ENCODE measurements around the gene ANO3.

Gene ANO3

DNA sequence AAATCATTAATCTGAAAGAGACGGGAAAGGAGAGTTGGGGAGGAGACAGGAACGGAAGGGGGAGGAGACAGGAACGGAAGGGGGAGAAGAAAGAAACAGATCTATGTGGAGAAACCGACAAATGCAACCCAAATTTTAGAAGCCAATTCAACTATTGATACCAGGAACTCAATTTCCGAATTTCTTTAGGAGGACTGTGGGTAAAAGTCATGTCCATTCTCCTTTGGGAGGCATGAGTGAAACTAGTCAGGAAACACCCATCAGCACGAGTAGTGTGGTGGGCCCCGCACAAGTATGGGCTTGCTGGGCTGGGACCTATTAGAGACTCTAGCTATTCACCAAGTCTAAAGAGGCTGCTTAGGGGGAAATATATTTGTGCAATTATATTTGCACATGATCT, 18.1 kb downstream of the ANO3 start:
- FAIRE-seq, result no peak
- DNase-seq (ENCODE audit: extremely low spot score, insufficient read length, low read depth), result no peak

DNA sequence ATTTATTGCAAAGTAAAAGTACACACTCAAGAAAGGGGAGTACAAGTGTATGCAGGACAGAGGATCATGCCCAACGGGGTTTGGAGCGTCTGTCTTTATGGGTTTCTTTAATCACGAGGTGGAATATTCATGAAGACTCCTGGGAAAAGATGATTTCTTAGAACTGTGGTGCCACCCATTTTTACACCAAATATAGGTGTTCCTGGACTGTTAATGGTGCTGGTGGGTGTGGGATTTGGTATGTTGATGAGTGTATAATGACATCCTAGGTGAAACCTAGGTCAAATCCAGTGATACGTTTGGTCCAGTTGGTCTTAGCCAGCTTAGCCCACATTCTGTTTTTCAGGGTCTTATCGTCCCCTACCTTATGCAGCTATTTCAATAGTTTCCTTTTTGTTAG, 21.1 kb downstream of the ANO3 start:
- no peak for DNase-seq (ENCODE audit: extremely low spot score, insufficient read length, low read depth)
- no peak for FAIRE-seq

DNA sequence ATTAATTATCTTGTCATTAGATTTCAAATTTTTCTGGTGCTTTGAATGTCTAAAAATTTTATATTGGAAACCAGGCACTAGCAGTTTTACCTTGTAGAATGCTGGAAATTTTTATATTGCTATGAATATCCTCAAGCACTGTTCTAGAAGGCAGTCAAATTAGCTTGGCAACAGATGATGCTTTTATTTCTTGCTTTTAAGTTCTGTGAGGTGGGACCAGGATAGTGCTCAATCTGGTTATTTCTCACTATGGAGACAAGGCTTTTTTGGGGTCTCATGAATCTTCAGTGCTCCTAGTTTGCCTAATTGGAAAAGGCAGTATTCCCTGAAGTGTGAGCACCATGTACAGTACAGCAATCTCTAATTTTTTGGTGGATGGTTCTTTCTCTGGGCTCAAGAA, 27.1 kb downstream of the ANO3 start:
- FAIRE-seq (no peak), DNase-seq (ENCODE audit: extremely low spot score, insufficient read length, low read depth) (no peak)

DNA sequence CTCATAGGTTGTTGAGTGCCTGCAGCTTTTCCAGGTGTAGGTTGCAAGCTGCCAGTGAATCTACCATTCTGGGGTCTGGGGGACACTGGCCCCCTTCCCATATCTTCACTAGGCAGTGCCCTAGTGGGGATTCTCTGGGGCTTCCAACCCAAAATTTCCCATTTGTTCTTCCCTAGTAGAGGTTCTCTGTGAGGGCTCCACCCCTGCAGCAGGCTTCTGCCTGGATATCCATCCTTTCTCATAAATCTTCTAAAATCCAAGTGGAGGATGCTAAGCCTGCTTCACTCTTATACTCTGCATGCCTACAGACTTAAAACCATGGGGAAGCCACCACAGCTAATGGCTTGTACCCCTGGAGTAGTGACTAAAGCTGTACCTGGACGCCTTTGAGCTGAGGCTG, 33.4 kb downstream of the ANO3 start:
- FAIRE-seq, result no peak
- no peak for DNase-seq (ENCODE audit: extremely low spot score, insufficient read length, low read depth)

DNA sequence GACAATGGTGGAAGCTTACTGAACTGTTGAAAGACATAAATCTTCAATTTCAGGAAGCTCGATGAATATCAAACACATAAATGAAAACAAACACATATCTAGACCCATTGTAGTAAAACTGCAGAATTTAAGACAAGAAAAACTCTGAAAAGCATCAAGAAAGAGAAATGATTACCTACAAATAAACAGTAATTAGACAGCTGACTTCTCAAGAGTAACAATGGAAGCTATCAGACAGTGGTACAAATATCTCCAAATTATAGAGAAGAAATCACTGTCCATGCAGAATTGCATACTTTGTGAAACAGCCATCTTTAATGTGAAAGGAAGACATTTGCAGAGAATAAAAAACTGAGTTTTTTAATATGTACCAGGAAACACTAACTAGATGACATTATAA, 45.7 kb downstream of the ANO3 start:
- no peak for DNase-seq (ENCODE audit: extremely low spot score, insufficient read length, low read depth)
- FAIRE-seq, result no peak

DNA sequence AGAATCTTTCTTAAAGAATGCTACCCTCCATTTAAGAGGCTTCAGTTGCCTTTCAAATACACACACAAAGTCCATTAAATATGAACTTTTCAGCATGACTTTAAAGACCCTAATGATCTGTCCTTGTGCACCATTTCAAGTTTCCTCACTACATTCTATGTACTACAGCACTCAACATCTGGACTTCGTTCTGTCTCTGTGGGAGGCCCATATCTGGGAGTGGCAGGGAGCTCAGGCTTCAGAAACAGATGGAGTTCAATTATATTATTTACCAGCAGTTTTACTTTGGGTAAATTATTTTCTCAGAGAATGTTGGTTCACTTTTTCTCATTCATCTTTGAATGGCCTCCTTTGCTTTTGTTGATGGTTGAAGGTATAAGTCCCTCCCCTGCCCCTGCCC, 67.4 kb downstream of the ANO3 start:
- no peak for DNase-seq (ENCODE audit: extremely low spot score, insufficient read length, low read depth)

DNA sequence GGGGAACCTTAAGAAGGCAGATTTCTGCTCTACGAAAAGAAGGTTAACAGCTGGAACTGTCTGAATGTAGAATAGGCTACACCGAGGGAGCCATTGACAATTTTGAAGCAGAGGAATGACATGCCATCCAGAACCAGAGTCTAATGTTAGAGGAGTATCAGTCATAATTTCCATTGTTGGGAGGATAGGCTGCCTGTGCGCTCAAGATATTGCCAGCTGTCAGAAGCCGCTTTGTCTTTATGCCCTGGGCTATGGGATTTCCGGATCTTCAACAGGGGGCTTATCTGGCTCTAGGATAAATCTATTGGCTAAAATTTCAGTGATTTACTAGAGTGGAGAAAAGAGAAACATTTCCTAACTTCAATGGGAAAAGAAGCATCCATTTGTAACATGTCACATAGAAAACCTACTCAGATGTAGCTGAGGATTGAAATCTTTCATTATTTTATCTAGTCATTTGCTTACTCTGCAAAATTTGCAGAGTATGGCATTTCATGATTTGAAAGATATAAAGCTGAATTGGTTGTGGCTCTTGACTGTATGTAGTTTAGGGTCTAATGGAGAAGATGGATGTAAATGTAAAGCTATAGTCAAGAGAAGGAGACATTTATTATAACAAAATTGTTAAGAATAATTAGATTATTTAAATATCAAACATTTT, 78.9 kb downstream of the ANO3 start:
- DNase-seq (ENCODE audit: extremely low spot score, insufficient read length, low read depth), result no peak
- FAIRE-seq, result no peak

More for the DNA sequence above, 67.4 kb downstream of the ANO3 start:
- FAIRE-seq, result no peak

DNA sequence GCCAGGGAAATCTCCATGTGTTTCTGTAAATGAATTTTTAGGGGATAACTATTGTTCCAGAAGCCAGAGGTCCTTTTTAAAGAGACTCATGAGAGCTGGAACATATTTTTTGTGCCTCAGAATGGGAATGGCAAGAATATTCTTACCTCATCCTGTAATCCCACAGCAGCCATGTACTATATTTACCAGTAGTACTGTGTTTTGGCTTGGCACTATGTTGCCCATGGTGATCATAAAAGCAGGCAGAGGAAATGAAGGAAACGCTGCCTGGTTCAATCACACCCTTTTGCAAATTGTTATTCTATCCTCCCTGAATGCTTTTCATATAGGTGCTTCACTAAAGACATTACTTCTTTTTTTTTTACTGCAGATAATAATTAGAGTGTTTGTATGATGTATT, 81.0 kb downstream of the ANO3 start:
- FAIRE-seq (no peak), DNase-seq (ENCODE audit: extremely low spot score, insufficient read length, low read depth) (no peak)

DNA sequence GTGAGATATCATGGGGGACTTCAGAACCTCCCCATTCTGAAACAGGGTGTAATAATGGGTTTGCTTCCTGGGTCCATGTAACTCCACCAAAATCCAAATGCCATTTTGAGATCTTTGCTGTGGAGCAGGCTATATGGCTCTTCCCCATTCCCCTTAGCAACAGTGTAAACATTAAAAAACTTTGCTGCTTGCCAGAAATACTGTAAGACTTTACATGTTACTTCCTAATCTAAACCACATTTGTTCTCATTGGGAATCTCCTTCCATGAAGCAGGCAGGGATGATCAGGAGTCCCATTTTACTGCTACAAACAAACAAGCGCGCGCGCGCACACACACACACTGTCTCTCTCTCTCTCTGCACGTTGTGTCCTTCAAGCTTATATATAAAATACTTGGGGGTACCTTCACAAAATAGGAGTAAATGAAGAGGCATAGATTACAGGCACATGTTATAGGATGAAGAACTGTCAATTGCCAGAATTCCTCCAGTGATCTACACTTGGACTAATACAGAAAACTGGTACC, 86.5 kb downstream of the ANO3 start:
- DNase-seq (ENCODE audit: extremely low spot score, insufficient read length, low read depth), result no peak
- FAIRE-seq, result no peak

DNA sequence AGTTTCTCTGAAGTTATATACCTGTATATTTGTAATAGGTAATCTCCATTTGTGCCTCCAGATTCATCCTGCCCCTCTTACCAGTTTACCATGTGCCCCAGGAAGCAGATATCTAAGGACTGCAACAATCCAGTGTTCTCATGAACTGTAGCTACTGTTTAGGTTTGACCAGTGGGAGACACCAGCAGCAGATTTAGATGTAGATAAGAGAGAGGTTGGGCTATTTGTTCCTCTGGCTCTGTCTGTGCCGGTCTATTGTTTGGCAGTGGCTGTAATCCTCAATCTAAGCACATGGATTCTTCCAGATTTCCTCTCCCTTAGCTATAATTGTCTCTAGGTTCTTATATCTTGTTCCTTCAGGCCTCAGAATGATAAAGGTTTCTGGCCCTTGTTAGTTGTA, 88.4 kb downstream of the ANO3 start:
- DNase-seq (ENCODE audit: extremely low spot score, insufficient read length, low read depth) (no peak), FAIRE-seq (no peak)

DNA sequence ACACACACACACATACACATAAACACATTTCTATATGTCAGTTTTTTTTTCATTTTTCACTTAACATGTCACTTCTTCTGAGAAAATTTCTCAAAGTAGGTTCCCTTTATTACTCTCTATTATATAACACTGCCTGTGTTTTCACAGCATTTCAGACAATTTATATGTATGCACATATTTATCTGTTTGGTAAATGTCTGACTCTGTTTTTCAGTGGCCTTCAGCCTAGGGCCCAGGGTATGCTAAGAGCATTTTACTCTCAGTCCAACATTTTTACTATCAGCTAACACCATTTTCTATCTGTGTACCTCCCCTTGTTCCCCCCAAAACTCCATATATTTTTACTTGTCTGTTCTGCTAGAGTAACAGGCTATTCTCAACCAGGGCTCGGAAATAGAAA, 92.3 kb downstream of the ANO3 start:
- DNase-seq (ENCODE audit: extremely low spot score, insufficient read length, low read depth) (no peak), FAIRE-seq (no peak)

DNA sequence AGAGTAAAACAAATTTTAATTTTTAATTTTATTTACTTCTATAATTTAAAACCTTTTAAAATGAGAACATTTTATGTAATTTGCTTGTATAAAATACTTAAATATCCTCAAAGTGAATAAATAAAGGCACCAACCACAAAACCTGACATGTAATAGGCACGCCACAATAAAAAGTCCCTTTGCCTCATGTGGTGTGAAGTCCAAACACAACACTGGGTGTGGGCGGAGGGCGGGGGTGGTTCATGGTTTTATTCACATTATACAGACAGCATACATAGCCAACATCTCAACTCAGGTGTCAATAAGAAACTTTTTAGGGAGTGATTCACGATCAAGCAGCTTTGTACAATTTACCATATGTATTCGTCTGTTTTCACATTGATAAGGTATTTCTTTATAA, 107.9 kb downstream of the ANO3 start:
- FAIRE-seq (no peak), DNase-seq (ENCODE audit: extremely low spot score, insufficient read length, low read depth) (no peak)

DNA sequence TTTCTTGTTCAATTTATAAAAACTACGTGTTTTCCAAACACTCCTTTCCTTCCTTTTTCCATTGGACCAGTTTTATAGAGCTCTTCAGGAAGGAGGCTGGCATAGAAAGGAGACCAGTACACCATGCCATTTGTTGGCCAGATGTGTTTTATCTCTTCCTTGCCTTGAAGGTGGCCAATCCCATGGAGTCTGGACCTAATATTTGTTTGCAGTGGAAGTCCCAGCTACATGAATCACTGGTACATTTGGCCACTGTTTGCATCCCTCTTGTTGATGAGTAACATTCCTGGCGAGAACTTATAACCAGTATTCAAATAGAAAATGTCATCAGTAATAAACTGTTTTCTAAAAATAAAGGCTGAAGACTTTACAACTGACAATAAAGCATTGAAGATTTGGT, 110.2 kb downstream of the ANO3 start:
- DNase-seq (ENCODE audit: extremely low spot score, insufficient read length, low read depth) (no peak), FAIRE-seq (no peak)

DNA sequence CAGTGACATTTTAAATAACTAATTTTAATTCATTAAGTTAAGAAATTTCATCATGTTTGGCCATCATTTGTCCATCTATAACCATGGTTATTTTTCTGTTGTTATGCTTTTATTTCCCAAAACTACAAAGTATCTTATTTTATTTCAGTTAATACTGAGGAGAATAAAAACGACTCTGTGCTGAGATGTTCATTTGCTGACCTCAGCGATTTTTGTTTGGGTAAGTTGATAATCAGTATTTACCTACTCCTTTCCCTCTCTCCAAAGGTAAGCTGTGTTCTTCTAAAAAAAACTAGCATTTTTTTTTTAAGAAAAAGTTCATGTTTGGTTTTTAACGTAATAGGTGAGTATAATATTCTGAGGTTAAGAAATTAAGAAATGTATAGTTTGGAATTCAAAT, 111.7 kb downstream of the ANO3 start:
- DNase-seq (ENCODE audit: extremely low spot score, insufficient read length, low read depth), result no peak
- FAIRE-seq, result no peak

DNA sequence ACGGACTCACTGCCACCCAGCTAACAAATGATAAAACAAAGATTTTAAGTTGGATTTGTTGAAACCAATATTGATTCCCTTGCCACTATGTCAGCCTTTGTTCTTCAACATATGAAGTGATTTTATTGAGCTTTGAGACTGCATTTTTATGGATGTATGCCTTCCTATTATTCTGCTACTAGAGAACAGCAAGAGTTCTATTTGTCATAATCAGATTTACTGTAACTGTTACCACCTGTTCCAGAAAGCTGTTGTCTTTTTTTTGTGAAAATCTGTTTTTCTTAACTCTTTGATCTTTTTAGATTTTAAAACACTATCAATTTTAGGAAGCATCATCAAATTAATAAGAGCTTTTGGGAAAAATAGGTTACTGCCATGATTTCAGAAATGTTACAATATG, 125.7 kb downstream of the ANO3 start:
- DNase-seq (ENCODE audit: extremely low spot score, insufficient read length, low read depth) (no peak), FAIRE-seq (no peak)

DNA sequence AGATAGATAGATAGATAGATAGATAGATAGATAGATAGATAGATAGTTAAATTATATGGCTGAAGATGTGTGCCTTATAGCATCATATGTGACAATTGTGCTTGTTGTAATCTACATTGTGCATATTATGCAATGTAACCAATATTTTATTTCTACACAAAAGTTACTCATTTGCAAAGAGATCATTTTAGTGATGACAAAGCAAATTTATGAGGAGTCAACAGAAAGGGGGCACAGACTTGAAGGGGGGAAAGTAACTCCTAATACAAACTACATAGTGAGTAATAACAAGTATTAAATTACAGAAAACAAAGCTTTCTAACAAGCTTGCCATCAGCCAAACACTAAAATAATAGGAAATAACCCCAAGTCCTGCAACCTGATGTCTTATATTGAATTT, 133.3 kb downstream of the ANO3 start:
- no peak for FAIRE-seq
- no peak for DNase-seq (ENCODE audit: extremely low spot score, insufficient read length, low read depth)

DNA sequence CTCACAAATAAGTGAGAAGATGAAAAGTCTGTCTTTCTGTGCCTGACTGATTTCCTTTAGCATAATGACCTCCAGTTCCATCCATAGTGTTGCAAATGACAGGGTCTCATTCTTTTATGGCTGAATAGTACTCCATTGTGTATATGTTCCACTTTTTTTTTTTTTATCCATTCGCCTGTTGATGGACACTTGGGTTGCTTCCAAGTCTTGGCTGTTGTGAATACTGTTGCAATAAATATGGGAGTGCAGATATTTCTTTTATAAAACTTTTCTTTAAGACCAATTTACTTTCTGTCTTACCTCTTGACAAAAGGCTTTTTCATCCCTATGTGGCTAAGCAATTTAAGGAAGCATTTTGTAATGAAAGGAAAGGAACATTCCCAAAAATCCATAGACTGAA, 135.6 kb downstream of the ANO3 start:
- FAIRE-seq, result no peak
- DNase-seq (ENCODE audit: extremely low spot score, insufficient read length, low read depth), result no peak

DNA sequence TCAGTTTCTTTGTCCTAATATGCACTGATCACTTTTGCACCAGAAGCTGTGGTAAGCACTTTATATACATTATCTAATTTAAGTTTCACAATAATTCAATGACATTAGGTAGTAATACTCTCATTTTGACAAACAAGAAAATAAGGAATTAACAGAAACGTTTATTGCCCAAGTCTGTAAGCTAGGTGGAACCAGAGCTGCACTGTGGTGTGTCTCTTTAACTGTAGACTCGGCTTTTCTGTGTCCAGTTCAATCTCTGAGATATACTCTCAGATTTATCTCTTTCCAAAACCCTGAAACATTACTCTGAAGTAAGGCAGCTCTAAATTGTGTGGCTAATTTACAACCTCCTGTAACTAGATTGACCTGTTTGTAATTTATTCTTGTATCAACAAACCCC, 139.1 kb downstream of the ANO3 start:
- DNase-seq (ENCODE audit: extremely low spot score, insufficient read length, low read depth) (no peak), FAIRE-seq (no peak)

DNA sequence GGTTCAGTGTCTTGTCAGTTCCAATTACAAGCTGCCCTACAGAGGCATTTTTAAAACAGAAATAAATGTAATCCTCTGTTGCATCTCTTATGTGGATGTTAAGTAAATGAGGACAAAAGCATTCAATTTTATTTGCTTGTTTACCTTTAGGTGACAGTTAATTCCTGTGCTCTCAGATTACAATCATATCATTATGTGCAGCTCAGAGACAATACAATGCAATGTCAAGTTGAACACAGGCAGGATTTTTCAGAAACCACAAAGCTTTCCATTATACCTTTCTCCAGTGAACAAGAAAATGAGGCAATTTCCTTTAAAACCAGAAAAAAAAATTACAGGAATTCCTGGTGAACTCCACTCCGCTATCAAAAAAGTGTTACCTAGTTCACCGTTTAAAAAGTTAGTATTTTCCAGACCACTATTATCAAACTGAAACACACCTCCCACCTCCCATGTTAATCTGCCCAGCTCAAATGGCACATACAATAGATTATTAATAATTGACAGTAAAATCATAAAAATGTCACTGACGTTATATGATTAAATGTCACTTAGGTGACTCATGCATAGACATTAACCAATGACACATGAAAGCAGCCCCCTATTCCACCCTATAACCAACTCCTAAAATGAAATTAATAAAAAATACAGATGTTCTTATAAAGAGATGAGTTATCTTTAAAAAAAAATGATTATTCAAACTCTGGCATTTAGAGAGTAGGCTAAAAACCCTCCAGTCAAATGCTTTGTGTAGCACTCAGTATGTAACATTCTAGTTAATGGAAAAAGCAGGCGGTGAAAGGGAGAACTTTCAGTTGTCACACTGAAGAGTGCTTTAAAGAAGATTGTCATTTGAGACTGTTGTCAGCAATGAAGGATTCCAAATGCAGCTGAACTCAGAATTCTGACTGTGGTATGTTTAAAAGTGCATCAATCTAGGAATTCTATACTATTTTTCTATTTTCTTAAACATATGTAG, 141.6 kb downstream of the ANO3 start:
- DNase-seq (ENCODE audit: extremely low spot score, insufficient read length, low read depth) (no peak), FAIRE-seq (no peak)

DNA sequence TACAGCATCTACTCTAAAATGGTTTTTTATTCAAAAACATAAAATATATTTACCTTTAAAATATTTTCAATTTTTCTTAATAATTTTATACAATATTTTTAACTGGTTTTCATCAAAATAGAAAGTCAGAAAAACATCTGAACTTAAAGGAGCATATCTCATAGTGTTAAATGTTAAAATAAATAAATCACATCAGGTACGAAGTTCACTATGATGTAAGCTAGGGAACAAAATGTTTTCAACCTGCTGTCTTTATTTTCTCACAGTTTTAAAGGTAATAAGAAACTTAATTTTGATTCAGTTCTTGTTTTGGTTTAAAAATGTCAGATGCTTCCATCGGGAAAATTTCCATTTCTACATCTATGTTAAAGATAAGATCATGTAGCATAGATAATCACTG, 142.5 kb downstream of the ANO3 start:
- DNase-seq (ENCODE audit: extremely low spot score, insufficient read length, low read depth), result no peak
- FAIRE-seq, result no peak

DNA sequence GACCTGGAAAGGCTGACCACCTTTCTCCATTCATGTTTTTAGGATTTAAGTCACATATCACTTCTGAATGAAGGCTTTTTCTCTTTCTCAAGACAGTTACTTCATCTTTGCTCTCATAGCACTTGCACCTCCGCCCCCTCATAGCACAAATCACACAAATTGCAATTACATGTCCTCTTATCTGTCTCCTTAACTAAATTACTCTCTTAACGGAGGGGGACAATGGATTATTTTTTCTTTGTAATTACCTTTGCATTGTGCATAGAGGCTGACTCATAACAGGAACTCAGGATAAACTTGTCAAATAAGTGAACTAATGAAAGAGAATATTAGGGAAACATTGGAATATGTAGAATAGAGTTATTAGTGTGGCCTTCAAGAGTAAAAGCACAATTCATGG, 145.5 kb downstream of the ANO3 start:
- DNase-seq (ENCODE audit: extremely low spot score, insufficient read length, low read depth) (no peak), FAIRE-seq (no peak)
